ENCODE results near the gene EFCAB12.

The EFCAB12 gene

DNA sequence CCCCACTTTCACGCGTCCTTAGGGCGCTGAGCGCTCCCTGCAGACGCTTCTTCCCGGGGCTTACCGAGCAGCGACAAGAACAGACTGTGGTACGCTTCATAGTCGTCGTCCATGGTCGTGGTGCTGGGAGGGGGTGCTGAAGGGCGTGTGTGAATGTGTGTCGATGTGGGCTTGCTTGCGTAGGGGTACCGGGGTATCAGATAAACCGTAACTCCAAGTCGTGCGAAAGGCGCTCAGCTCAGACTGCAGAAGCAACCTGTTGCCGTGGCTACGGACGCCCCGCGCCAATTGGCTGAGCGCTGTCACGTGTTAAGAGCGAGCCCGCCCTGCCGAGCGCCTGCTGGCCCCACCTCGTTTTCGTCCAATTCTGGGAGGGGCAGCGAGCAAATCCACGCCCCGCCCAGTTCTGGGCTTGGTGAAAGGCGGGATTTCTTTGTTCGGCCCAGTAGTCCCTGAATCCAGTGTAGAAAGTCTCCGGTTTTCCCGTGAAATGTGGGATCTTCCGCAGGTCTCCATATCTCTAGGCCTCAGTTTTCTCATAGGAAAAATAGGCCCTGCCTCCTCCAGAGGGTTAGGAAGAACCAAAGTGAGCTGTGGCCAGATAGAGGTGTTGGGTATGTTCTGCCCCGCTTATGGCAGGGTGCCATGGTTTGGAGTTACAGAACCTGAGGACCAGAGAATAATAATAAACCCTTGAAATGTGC, at the start of gene EFCAB12:
EFCAB12 (minus strand) TSS at position 261 of the 704 bp plus-strand sequence; CDS start at position 113, 148 bp downstream.
- DNase-seq (ENCODE audit: low read depth): peak; percentile 88
- H3K4me3 ChIP-seq (ENCODE audit: low read depth, low read length): peak within 1 kb of the TSS; percentile 53
- TF ChIP-seq, protein P1, sequence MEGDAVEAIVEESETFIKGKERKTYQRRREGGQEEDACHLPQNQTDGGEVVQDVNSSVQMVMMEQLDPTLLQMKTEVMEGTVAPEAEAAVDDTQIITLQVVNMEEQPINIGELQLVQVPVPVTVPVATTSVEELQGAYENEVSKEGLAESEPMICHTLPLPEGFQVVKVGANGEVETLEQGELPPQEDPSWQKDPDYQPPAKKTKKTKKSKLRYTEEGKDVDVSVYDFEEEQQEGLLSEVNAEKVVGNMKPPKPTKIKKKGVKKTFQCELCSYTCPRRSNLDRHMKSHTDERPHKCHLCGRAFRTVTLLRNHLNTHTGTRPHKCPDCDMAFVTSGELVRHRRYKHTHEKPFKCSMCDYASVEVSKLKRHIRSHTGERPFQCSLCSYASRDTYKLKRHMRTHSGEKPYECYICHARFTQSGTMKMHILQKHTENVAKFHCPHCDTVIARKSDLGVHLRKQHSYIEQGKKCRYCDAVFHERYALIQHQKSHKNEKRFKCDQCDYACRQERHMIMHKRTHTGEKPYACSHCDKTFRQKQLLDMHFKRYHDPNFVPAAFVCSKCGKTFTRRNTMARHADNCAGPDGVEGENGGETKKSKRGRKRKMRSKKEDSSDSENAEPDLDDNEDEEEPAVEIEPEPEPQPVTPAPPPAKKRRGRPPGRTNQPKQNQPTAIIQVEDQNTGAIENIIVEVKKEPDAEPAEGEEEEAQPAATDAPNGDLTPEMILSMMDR (IDR thresholded peaks at IDR 0.05; ENCODE audit: control insufficient read depth, extremely low read depth, insufficient read depth): no peak

DNA sequence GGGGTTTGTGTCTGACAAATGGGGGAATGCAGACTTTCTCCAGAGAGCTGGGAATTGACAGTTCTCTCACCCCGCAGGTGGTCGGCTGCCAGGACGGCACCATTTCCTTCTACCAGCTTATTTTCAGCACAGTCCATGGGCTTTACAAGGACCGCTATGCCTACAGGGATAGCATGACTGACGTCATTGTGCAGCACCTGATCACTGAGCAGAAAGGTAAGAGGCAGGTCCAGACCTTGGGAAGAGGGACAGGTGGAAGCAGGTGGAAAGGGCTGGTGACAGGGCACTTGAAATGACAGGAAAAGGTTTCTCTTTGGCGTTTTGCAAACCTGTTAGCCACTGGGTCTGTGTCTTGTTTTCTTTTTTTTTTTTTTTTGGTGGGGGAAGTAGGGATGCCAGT, 48.1 kb upstream of the EFCAB12 start:
- DNase-seq (ENCODE audit: low read depth): no peak
- TF ChIP-seq, protein P1 (IDR thresholded peaks at IDR 0.05; ENCODE audit: control insufficient read depth, extremely low read depth, insufficient read depth): no peak

DNA sequence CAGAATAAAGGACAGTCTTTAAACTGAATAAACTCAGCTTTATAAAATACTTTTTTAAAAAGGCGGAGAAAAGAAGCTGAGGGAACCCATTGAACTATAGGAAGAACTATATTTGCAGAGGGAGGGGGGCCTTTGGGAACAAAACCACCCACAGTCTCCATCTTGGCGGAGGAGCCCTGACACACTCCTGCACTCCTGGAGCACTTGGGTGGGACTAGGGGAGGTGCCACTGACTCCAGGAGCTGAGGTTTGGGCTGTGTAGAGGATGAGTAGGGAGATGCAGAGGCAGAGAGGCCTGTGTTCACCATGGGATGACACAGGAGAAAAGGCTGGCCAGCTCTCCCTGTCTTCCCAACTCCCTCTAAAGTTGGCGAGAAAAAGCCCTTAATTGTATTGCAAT, 47.4 kb upstream of the EFCAB12 start:
- no peak for DNase-seq (ENCODE audit: low read depth)
- TF ChIP-seq, protein P1 (IDR thresholded peaks at IDR 0.05; ENCODE audit: control insufficient read depth, extremely low read depth, insufficient read depth): no peak
- H3K4me3 ChIP-seq (ENCODE audit: low read depth, low read length): no peak overlapping the region

More for the DNA sequence above, 48.1 kb upstream of the EFCAB12 start:
- H3K4me3 ChIP-seq (ENCODE audit: low read depth, low read length): no peak overlapping the region

DNA sequence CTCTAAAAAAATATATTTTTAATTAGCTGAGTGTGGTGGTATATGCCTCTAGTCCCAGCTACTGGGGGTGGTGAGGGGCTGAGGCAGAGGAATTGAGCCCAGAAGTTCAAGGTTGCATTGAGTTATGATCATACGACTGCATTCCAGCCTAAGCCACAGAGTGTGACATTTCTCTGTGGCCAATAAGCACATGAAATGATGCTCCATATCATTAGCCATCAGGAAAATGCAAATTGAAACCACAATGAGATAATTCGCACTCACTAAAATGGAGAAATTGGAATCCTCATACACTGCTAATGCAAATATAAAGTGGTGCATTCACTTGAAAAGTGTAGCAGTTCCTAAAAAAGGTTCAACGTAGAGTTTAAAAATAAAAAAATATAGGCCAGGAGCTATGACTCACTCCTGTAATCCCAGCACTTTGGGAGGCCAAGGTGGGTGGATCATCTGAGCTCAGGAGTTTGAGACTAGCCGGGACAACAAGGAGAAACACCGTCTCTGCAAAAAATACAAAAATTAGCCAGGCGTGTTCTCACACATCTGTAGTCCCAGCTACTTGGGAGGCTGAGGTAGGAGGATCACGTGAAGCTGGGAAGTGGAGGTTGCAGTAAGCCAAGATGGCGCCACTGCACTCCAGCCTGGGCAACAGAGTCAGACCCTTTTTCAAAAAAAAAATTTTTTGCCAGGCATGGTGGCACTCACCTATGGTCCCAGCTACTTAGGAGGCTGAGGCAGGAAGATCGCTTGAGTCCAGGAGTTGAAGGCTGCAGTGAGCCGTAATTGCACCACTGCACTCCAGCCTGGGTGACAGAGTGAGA, 46.8 kb upstream of the EFCAB12 start:
- TF ChIP-seq, protein P1 (IDR thresholded peaks at IDR 0.05; ENCODE audit: control insufficient read depth, extremely low read depth, insufficient read depth): no peak
- H3K4me3 ChIP-seq (ENCODE audit: low read depth, low read length): no peak overlapping the region
- DNase-seq (ENCODE audit: low read depth): no peak

DNA sequence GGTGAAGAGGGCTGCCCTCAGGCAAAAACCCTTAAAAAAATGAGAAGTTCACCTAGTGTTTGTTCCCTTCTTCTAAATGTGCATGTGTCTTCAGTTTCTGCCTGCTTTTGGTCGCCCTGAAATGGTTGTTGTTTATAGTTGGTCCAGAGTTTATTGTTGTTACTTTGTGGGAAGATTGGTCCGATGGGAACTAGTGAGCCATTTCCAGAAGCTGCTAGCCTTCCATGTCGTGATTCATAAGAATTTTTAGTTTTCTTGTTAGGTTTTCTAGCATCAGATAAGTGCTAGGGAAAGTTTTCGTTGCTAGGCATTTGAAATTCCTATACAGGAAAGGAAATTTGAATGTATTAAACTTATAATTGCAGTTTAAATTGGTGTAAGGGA, 45.3 kb upstream of the EFCAB12 start:
- no peak for DNase-seq (ENCODE audit: low read depth)
- H3K4me3 ChIP-seq (ENCODE audit: low read depth, low read length): no peak overlapping the region
- TF ChIP-seq, protein P1 (IDR thresholded peaks at IDR 0.05; ENCODE audit: control insufficient read depth, extremely low read depth, insufficient read depth): no peak

DNA sequence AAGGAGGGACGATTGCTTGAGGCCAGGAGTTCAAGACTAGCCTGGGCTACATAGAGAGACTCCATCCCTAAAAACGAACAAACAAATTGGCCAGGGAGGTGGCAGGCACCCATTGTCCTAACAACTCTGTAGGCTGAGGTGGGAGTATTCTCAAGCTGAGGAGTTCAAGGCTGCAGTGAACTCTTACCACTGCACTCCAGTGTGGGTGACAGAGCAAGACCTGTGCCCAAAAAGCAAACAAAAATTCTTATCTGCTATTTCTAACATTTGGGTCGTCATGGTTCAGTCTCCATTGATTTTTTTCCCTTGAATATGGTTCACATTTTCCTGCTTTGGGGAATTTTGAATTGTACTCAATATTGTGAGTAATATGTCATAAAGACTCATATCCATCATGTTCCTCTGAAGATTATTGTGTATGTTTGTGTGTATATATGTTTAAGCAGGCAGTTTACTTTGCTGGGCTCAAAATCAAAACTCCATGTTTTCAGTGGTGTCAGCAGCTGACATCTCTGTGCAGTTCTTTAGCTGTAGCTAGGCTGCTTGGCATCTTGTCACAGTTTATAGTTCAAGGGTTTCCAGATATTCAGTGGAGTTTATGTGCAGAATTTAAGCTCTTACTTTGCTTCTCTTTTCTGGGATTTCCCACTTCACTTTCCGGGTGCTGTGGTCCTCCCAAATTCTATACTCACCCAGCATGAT, 44.8 kb upstream of the EFCAB12 start:
- no peak for DNase-seq (ENCODE audit: low read depth)
- H3K4me3 ChIP-seq (ENCODE audit: low read depth, low read length): no peak overlapping the region
- TF ChIP-seq, protein P1 (IDR thresholded peaks at IDR 0.05; ENCODE audit: control insufficient read depth, extremely low read depth, insufficient read depth): no peak
